Activated CD8-positive, alpha-beta memory T cell treated with anti-CD3 and anti-CD28 coated beads, Interleukin-2, amount 50 U/mL, for 48 hours (primary cell): ENCODE data around the gene TENM4.

ENCODE experiments used
- DNase-seq: peaks from one replicate; pipeline ENCODE4 v3.0.0-alpha.2; 2020

TENM4 gene

DNA sequence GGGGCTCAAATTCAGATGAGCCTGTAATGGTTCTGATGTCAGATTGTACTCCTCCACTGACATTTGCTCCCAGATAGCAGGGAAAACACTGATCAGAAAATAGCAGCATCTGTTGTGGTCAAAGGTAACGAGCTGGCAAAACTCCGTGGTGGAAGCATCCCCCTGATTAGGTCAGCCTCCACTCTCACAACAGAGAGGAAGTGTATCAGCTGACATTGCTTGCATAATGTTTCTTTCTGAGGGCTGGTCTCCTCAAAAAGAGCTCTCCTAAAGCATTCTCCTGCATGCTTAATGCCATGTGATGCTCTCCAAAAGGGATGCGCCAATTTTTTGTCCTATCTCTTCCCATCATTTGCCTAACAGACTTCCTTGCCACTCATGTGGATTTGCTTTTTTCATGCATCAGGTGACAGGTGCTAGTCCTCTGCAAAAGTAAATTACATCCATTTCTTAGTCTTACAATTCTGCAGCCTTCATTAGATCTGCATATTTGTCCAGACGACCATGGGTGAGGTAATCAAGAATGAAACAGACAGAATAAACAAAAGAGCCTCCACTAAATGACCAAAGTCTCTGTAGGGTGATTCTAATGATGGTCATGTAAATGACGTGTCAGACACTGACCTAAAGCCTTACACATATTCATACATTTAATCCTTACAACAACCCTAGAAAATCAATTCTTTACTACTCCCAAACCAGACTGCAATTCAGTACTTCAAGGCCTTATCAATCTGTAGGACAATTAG, 6.4 kb upstream of the TENM4 start:
- DNase-seq: no peak

DNA sequence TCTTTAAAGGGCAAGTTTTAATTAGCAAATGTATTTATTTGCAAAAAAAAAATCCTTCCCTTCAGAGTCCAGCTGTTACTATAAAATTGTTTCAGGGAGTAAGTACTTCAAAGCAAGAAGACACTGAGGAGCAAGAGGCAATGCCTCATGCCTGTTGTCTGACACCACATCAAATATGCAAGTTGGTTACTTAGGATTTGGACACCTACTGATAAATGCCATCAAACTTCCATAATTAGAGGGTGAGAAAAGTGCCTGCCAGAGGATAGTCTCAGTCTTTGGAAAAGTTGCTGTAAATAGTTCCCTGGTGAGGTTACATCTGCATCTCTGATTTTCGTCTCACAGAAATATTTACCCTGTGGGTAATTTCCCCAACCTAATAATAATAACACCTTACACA, 4.1 kb upstream of the TENM4 start:
- no peak for DNase-seq

- DNase-seq: no peak
Measured at GRCh38 chr11:79441461-79441875, 638 bp upstream of the TENM4 start.

DNA sequence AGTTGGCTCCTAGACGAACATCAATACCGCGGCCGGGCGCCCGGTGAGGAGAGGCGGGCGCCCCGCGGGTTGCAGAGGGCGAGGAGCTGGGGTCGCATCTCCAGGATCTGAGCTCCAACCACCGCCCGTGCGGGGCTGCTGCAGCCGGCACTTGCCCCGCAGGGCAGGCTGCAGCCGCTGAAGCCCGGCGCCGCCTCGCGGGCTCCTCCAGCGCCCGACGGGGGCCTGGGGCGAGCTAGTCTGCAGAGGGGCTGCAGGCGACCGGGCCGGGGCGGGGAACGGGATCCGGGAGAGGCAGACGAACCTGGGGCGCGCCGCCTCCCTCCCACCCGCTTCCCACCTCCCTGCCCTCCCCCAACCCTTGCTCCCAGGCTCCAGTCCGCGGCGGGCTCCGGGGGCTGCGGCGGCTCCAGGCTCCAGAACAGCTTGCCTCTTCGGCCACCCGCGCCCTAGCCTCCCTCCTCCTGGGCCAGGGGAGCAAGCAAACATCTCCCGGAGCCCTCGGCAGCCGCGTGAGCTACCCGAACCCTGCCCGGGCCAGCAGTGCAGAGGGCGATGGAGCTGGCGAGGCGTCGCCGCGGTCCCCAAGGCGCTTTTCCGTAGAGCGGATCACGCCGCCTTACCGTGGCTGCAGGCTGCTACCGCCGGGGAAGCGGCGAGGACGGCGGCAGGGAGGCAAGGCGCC, 802 bp downstream of the TENM4 start:
- peak; percentile 52 for DNase-seq

GRCh38 chr11:79439410-79439885, 1.4 kb downstream of the TENM4 start:
- DNase-seq: no peak

- DNase-seq: no peak
Measured at GRCh38 chr11:79438631-79439409, 2.0 kb downstream of the TENM4 start.

- peak; percentile 48 for DNase-seq
Measured at GRCh38 chr11:79437981-79438630, 2.7 kb downstream of the TENM4 start.

DNA sequence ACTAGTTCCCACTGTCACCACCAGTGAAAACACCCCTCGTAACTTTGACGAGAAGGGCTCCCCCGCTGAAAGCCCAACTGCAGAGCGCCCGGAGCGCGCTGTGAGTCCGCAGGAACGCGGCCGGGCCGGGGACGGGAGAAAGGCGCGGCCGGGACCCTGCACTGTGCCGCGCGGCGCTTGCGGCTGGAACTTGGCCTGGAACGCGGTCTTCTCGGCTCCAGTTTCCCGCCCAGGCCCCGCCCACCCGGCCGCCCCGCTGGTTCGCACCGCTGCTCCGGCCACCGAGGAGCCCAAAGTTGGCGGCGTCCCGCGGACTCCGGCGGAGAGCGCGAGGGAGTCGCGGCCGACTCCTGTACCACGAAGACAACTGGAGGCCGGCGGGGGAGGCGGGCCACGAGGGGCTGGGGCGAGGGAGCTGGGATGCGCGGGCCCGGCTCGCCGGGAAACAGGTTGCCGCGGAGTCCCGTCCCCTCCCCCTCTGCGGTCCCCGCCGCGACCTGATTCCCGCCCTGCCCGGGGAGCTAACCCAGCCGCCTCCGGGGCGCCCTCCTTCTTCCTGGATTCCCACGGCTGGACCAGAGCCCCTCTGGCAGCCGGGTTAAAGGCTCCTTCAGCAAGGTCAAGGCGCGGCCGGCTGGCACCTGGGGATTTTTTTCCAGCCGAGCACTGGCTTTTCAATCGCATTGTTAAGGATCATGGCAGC, 3.4 kb downstream of the TENM4 start:
- DNase-seq: peak; percentile 48

DNA sequence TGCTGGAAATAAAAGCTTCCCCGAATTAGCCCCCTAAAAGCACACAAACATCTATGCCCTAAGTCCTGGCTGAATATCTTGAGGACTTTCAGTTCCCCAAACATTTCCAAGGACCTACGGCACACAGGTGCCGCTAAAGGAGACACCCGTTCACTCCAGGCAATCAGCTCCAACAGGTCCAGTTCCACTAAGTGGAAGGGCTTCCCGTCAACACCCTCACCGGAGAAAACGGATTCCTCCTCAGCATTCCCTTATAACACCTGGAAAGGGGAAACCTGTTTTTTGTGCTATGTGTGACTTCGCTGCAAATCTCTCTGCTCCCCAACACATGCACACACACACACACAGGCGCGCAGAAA, 3.9 kb downstream of the TENM4 start:
- DNase-seq: no peak

- no peak for DNase-seq
Measured at GRCh38 chr11:79434283-79434682, 6.5 kb downstream of the TENM4 start.

DNA sequence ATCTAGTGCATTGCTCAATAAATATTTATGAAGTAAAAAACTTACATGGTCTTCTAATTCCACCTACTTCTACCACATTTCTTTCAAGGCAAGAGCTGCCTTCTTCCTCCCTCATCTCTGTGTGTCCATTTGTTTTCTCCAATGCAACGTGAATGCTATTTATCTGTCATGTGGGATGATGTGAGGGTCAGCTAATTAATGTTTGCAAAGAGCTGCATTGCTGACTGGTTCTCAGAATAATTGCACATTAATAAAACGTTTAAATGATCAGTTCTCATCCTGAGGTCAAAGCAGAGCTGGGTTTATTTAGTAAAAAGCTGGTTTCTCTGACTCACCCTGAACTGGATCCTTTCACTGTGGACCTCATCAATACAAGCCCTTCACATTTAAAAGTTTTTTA, 8.7 kb downstream of the TENM4 start:
- DNase-seq: no peak

DNA sequence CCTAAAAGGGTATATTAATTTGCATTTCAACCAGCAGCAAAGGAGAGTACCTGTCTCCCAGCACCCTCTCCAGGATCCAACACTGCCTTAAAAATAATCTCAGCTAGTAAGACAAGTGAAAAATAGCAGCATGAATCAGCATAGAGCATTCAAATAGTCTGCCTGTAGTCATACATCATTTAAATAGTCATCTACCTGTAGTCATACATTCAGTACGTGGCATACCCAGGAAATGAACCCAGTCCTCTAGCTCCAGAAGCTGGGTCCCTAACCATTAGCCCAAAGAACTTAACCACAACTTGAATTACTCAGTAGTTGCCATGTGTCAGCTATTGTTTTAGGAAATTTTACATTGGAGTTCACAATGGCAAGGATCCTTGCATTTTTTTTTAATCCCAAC, 9.3 kb downstream of the TENM4 start:
- no peak for DNase-seq

GRCh38 chr11:79430280-79430679, 10.6 kb downstream of the TENM4 start:
- DNase-seq: no peak

DNA sequence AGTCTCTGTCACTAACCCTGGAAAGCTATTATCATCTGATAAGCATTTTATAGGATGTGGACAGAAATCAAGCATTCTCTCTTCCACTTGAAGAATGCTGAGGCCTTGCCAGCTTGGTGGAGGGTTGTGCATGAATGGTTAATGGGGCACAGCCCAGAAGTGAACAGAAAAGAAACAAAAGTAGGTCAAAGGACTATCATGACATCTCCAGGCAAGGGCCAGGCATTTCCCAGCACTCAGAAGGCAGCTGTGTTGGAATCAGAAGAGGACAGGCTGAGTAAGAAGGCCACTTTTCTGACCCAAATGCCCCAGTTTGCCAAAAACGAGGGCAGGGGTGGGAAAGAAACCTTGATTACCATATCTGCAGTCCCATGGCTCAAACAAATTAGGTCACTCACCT, 12.4 kb downstream of the TENM4 start:
- DNase-seq: no peak

DNA sequence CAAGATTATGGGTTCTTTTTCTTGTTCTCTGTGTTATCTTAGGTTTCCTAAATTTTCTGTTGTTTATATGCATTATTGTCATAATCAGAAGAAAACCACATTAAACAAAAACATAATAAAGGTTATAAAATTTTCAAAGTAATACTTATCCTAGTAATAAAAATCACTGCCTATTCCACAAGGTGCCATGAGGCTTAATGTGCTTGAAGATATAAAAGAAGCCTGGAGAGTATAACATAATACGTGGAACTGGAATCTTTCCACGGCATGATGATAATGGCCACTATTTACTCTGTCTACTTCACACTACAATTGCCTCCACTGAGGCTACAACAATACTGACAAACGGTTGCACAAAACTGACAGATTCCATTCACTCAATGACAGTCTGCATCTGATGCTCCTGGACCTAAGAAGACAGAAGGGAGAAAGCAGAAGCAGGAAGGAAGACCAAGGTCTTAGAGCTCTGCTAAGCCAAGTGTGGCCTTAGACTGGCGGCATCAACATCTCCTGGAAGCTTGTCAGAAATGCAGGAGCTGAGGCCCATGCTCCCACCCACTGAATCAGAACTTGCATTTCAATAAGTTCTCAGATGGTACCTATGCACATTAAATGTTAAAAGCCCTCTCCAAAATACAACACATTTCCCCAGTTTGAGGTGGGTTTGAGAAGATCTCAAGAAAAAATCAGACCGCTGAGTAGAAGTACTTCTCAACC, 13.1 kb downstream of the TENM4 start:
- DNase-seq: no peak

DNA sequence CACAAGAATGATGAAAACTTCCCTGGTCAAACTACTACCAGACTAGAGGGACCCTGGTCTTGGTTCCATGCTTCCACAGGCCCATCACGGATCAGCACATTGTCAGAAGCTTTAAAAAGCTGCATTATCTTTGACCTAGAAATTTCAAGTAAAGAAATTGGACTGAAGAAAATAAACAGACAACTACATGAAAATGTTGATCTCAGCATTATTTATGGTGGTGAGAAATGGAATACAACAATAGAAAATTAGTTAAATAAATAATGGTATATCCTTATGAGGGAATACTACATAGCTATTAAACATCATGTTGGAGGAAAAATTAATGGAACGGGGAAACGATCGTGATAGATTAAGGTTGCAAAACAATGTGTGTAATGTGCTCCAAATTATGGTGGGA, 13.7 kb downstream of the TENM4 start:
- no peak for DNase-seq

DNA sequence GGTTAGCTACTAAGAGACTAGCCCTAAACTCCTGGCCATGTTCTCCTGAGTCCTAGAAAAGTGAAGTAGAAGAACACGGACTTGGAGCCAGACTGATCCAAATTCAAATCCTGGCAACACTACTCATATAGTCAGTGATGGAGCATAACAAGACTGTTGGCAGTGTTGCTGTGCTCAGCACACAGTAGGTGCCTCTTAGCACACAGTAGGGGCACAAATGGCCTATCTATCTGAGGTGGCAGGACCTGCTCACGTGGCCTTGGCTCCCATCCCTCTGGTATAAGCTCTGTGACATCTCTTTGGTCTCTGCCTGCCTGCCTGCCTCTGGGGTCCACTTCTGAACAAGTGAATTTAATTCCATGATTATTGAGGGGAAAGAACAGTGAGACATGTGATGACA, 15.4 kb downstream of the TENM4 start:
- no peak for DNase-seq

- no peak for DNase-seq
Measured at GRCh38 chr11:79423736-79424135, 17.1 kb downstream of the TENM4 start.

DNA sequence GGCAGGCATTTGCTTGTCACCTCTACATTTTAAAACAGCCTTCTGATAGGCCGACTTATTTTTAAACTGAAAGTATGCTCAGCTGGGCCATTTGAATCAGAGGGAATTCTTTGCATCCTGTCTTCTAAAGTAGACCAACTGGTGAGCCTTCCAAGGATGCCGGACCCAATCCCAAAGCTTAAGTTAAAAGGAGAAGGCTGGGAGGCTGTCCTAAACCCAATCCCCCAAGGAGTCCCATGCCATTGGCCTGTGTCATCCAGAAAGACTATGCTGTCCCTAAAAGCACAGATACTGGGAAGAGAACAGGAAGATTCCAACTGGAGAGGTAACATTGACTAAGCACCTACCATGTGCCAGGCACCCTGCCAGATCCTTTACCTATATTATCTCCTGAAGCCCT, 18.0 kb downstream of the TENM4 start:
- no peak for DNase-seq

- no peak for DNase-seq
Measured at GRCh38 chr11:79421820-79422219, 19.0 kb downstream of the TENM4 start.

- no peak for DNase-seq
Measured at GRCh38 chr11:79419120-79419519, 21.7 kb downstream of the TENM4 start.

DNA sequence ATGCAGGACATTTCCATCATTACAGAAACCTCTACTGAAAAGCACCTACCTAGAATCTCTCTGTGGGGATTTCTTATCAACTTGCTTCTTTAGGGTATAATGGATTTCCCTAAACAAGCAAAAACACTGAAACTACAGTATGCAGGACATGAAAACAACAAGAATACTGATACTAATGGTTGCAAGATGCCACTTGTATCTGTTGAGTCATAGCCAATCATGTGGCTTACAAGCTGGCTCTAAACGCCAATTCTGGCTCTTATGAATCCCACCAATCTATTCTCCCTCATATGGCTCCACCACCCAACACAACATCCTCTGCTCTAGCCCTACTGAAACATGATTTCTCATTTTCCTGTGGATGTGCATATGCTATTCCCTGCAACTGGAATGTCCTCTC, 22.6 kb downstream of the TENM4 start:
- DNase-seq: no peak
